CD14-positive monocyte (primary cell): ENCODE data around the gene MIB1. TPM values are rescaled to one million over a fixed set of nuclear protein-coding genes. Genes with fewer than 3 reads are reported as not detected.

ENCODE experiments used
- DNase-seq, 3 donors: peaks; one replicate each; pipeline ENCODE4 v3.0.0-alpha.2; 2011 to 2022
- H2AFZ ChIP-seq: 2 replicates; pipeline ENCODE4 v1.6.0; 2012; ENCODE audit warnings: mild to moderate bottlenecking, low read depth, low read length, inconsistent platforms; ENCODE audit not compliant: insufficient read depth, poor library complexity, severe bottlenecking
- H3K27ac ChIP-seq, 2 donors: 1 replicate in 1 of 2; 2 replicates in 1 of 2; pipeline ENCODE4 v1.5.1; 2012 to 2013; ENCODE audit warnings: low read length in 2 of 2, control low read depth in 1 of 2, inconsistent platforms in 1 of 2, low read depth in 1 of 2, mild to moderate bottlenecking in 1 of 2
- H3K27me3 ChIP-seq, 2 donors: one replicate each; pipeline versions ENCODE4 v1.6.0 to v1.6.1; 2011 to 2013; ENCODE audit warnings: low read length in 2 of 2; ENCODE audit not compliant: control insufficient read depth in 2 of 2, insufficient read depth in 2 of 2
- H3K36me3 ChIP-seq, 2 donors: replicated peaks in 1 of 2; 1 replicate in 1 of 2; 2 replicates in 1 of 2; pipeline versions ENCODE4 v1.5.1 to v1.6.1; 2012 to 2013; ENCODE audit warnings: low read length in 2 of 2, control low read depth in 1 of 2, inconsistent platforms in 1 of 2, mild to moderate bottlenecking in 1 of 2; ENCODE audit not compliant: insufficient read depth in 2 of 2, control insufficient read depth in 1 of 2
- H3K4me1 ChIP-seq, 2 donors: 1 replicate in 1 of 2; 2 replicates in 1 of 2; pipeline versions ENCODE4 v1.5.1 to v1.6.1; 2012 to 2013; ENCODE audit warnings: low read length in 2 of 2, control low read depth in 1 of 2, inconsistent platforms in 1 of 2, mild to moderate bottlenecking in 1 of 2, moderate library complexity in 1 of 2; ENCODE audit not compliant: insufficient read depth in 2 of 2, control insufficient read depth in 1 of 2
- H3K4me2 ChIP-seq: replicated peaks from 2 replicates; pipeline ENCODE3; 2012; ENCODE audit warnings: low read length, moderate library complexity, mild to moderate bottlenecking; ENCODE audit not compliant: poor library complexity, severe bottlenecking; ENCODE audit errors: extremely low read depth
- H3K4me3 ChIP-seq, 3 experiments: fragments of 200-600 bp in 1 of 3; sonication (generic) in 1 of 3; replicated peaks in 1 of 3; 1 replicate in 2 of 3; 2 replicates in 1 of 3; pipeline ENCODE4 v1.5.1; 2011 to 2013; ENCODE audit warnings: low read length in 3 of 3, mild to moderate bottlenecking in 3 of 3, control low read depth in 2 of 3, low read depth in 2 of 3, inconsistent platforms in 1 of 3, moderate library complexity in 1 of 3
- H3K79me2 ChIP-seq: 2 replicates; pipeline ENCODE4 v1.6.0; 2012; ENCODE audit warnings: mild to moderate bottlenecking, control low read depth, inconsistent platforms, low read length, moderate library complexity; ENCODE audit not compliant: insufficient read depth
- H3K9ac ChIP-seq: 2 replicates; pipeline ENCODE4 v1.6.0; 2017; ENCODE audit warnings: low read length, mild to moderate bottlenecking; ENCODE audit not compliant: insufficient read depth, poor library complexity, severe bottlenecking
- H3K9me3 ChIP-seq, 2 donors: replicated peaks in 1 of 2; 1 replicate in 1 of 2; 2 replicates in 1 of 2; pipeline versions ENCODE4 v1.5.1 to v1.6.1; 2012 to 2013; ENCODE audit warnings: low read length in 2 of 2, control low read depth in 1 of 2; ENCODE audit not compliant: control insufficient read depth in 1 of 2, insufficient read depth in 1 of 2
- H4K20me1 ChIP-seq: 2 replicates; pipeline ENCODE4 v1.6.0; 2012; ENCODE audit warnings: mild to moderate bottlenecking, low read length, control low read depth, moderate library complexity; ENCODE audit not compliant: insufficient read depth
- H3K27ac Mint-ChIP-seq, 7 donors: one replicate each; pipeline ENCODE4 v1.8.0; 2020; ENCODE audit warnings: mild to moderate bottlenecking in 7 of 7, mixed read lengths in 7 of 7, moderate library complexity in 6 of 7, inconsistent platforms in 2 of 7
- H3K27me3 Mint-ChIP-seq, 3 donors: one replicate each; pipeline ENCODE4 v1.8.0; 2021 to 2022; ENCODE audit warnings: low read depth in 3 of 3, mild to moderate bottlenecking in 3 of 3, mixed read lengths in 3 of 3, moderate library complexity in 3 of 3, inconsistent platforms in 1 of 3
- H3K36me3 Mint-ChIP-seq, 2 donors: one replicate each; pipeline ENCODE4 v1.8.0; 2020; ENCODE audit warnings: mixed read lengths in 2 of 2, inconsistent platforms in 1 of 2, mild to moderate bottlenecking in 1 of 2
- H3K4me1 Mint-ChIP-seq: one replicate; pipeline ENCODE4 v1.8.0; 2020; ENCODE audit warnings: mild to moderate bottlenecking, mixed read lengths
- H3K4me3 Mint-ChIP-seq, 2 donors: one replicate each; pipeline ENCODE4 v1.8.0; 2020; ENCODE audit warnings: mild to moderate bottlenecking in 2 of 2, mixed read lengths in 2 of 2, moderate library complexity in 1 of 2
- H3K9me3 Mint-ChIP-seq, 7 donors: one replicate each; pipeline ENCODE4 v1.8.0; 2020 to 2022; ENCODE audit warnings: mixed read lengths in 7 of 7, mild to moderate bottlenecking in 6 of 7, moderate library complexity in 6 of 7, inconsistent platforms in 2 of 7
- WGBS: methylation state at CpG from one replicate; pipeline ENCODE4 v1.1.5; 2013; ENCODE audit warnings: missing lambda C conversion rate; ENCODE audit not compliant: insufficient coverage; 5-methylcytosine and 5-hydroxymethylcytosine counted together
- intact Hi-C, 2 donors: fragments of 100-400 bp; cut with micrococcal nuclease; formaldehyde crosslinking; loops; one replicate each; pipeline versions ENCODE4 v1.15.0 to v1.15.1; 2023
- polyA plus RNA-seq, 3 donors: library from polyadenylated mRNA; depleted of rRNA in 1 of 3; unstranded in 2 of 3; stranded (reverse) in 1 of 3; fragments of 300-500 nt in 2 of 3; fragments of >200 nt in 1 of 3; fragmentation: Illumina TruSeq in 2 of 3; gene quantifications; 1 replicate in 2 of 3; 2 replicates in 1 of 3; pipeline ENCODE4 v1.2.3, GENCODE V29; 2012 to 2021
- TF ChIP-seq, protein P1 (sequence below): fragments of 200-600 bp; IDR thresholded peaks from one replicate; pipeline ENCODE4 v1.8.0; 2022; ENCODE audit warnings: antibody characterized with exemption, mild to moderate bottlenecking

Gene MIB1
- polyA plus RNA-seq, 3 donors, result 5.7 to 8.5 (median 7.8) TPM

DNA sequence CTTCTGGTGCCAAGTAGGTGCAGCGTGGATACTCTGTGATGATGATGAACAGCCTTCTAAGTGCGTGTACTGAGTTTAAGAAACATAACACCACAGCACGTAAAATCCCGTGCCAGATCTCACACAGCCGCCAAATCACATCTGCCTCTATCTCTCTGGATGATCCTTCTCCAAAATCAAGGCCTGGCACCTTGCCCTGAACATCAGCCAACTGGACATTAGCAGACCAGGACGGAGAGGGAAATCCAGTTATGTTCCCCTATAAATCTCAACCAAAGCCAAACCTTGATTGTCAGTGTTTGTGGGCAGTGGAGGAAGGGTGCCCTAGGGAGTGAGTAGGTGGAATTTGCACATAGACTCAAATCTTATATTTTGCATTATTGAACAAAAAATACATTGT is 164.3 kb downstream of the MIB1 start:
- Histone ChIP-seq H3K9me3 (no peaks in the 10 kb centered on the region), H2AFZ (no peak overlapping the region), H3K9ac (no peak overlapping the region), H3K4me2 (no peak overlapping the region), H3K36me3 (no peaks in the 10 kb centered on the region), H3K4me1 (no peaks in the 10 kb centered on the region), H3K79me2 (no peaks in the 10 kb centered on the region), H4K20me1 (no peaks in the 10 kb centered on the region), H3K4me3 (no peak overlapping the region), H3K27ac (no peak overlapping the region), H3K27me3 (no peaks in the 10 kb centered on the region)
- DNase-seq, result no peak
- H3K9me3 Mint-ChIP-seq, result peaks cover 0 to 2% (median 0%) of the 10 kb centered on the region in 7 donors
- intact Hi-C loops, result no loop called here
- no peak overlapping the region for H3K27ac Mint-ChIP-seq
- no peaks in the 10 kb centered on the region for H3K4me1 Mint-ChIP-seq
- H3K4me3 Mint-ChIP-seq, result no peak overlapping the region
- TF ChIP-seq, protein P1, sequence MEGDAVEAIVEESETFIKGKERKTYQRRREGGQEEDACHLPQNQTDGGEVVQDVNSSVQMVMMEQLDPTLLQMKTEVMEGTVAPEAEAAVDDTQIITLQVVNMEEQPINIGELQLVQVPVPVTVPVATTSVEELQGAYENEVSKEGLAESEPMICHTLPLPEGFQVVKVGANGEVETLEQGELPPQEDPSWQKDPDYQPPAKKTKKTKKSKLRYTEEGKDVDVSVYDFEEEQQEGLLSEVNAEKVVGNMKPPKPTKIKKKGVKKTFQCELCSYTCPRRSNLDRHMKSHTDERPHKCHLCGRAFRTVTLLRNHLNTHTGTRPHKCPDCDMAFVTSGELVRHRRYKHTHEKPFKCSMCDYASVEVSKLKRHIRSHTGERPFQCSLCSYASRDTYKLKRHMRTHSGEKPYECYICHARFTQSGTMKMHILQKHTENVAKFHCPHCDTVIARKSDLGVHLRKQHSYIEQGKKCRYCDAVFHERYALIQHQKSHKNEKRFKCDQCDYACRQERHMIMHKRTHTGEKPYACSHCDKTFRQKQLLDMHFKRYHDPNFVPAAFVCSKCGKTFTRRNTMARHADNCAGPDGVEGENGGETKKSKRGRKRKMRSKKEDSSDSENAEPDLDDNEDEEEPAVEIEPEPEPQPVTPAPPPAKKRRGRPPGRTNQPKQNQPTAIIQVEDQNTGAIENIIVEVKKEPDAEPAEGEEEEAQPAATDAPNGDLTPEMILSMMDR, result no peak
- H3K36me3 Mint-ChIP-seq, result no peaks in the 10 kb centered on the region
- 97% methylated on average over 5 of the region's 6 CpGs for WGBS
- H3K27me3 Mint-ChIP-seq, result peaks cover 0 to 5% (median 4%) of the 10 kb centered on the region in 3 donors

- H3K36me3 Mint-ChIP-seq, result no peaks in the 10 kb centered on the region
- Histone ChIP-seq H3K27ac (no peak overlapping the region), H3K9ac (no peak overlapping the region), H3K9me3 (no peaks in the 10 kb centered on the region), H4K20me1 (no peaks in the 10 kb centered on the region), H3K27me3 (no peaks in the 10 kb centered on the region), H3K36me3 (no peaks in the 10 kb centered on the region), H3K4me3 (no peak overlapping the region), H3K4me2 (no peak overlapping the region), H2AFZ (no peak overlapping the region), H3K4me1 (no peaks in the 10 kb centered on the region), H3K79me2 (no peaks in the 10 kb centered on the region)
- peaks cover 0 to 2% (median 0%) of the 10 kb centered on the region in 7 donors for H3K9me3 Mint-ChIP-seq
- H3K27ac Mint-ChIP-seq, result no peak overlapping the region
- no peak for DNase-seq
- peaks cover 4 to 7% (median 4%) of the 10 kb centered on the region in 3 donors for H3K27me3 Mint-ChIP-seq
- H3K4me1 Mint-ChIP-seq, result no peaks in the 10 kb centered on the region
- no peak overlapping the region for H3K4me3 Mint-ChIP-seq
- TF ChIP-seq, protein P1, result no peak
- intact Hi-C loops, result no loop called here
- WGBS, result 94% methylated on average over 6 of the region's 7 CpGs
Measured at GRCh38 chr18:21907451-21907850, 166.9 kb downstream of the MIB1 start.
